GM08714 (cell line): Measurements from ENCODE around the gene ARHGAP26.
"Not testable (repeated sequence)": the region's sequence is repeated elsewhere in the genome, so short reads cannot be mapped to it uniquely, and the experiment has no call there.

Source experiments
- H3K4me3 ChIP-seq: fragments of 200-500 bp; sonication (Bioruptor generic); 2 replicates; pipeline ENCODE4 v1.5.1; 2014; ENCODE audit warnings: mild to moderate bottlenecking, low read length, inconsistent platforms
- ZNF274 ChIP-seq: IDR thresholded peaks from 2 replicates; pipeline ENCODE4 v1.6.1; 2012; ENCODE audit warnings: mild to moderate bottlenecking, low read depth, low read length

ARHGAP26 gene

DNA sequence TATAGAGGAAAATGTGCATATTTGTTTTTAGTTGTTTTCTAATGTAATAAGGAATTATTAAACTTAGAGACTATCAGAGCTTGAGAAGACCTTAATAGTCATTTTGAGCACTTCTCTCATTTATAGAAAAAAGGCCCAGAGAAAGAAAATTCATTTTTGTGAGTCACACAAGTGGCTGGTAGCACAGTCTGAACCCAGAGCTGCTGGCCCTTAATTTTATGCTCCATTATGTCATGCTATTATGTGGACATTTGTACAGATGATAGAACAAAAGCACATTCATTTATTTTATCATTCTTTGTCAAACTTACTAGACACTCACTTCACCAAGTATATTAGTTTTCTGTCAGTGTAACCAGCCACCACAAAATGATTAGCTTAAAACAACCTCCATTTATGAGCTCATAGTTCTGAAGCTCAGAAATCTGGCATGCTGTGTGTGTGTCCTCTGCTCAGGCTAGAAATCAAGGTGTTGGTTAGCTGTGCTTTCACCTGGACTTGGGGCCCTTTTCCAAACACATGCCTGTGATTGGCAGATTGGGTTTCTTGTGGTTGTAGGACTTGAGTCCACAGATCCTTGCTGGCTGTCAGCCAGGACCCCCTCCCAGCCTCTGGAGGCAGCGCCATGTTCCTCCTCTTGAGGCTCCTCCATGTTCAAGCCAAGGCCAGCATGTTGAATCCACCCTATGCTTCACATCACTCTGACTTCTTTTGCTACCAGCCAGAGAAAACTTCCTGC lies 188.9 kb downstream of the ARHGAP26 start:
- no peak for TF ChIP-seq ZNF274
- no peak overlapping the region for H3K4me3 ChIP-seq

GRCh38 chr5:142959683-142960657 lies 189.8 kb downstream of the ARHGAP26 start:
- H3K4me3 ChIP-seq: no peak overlapping the region
- TF ChIP-seq ZNF274: no peak

- no peak for TF ChIP-seq ZNF274
- no peak overlapping the region for H3K4me3 ChIP-seq
Observed at GRCh38 chr5:142961440-142962173, 191.4 kb downstream of the ARHGAP26 start.

DNA sequence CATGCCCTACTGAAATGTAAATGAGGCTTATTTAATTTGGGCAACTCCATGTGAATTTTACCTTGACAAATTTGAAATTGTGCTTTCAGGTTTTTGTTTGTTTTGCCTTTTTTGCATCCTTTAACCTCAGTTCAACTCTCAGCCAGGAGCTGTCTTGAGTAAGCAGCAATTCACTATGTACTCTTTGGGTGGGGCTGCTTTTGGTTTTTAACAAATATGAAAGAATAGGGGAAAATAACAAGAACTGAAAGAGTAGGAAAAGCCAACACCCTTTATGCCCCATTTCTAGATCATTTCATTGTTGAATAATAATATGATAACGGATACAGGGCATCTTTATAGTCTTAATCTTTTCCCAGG lies 192.0 kb downstream of the ARHGAP26 start:
- no peak overlapping the region for H3K4me3 ChIP-seq
- TF ChIP-seq ZNF274: no peak

DNA sequence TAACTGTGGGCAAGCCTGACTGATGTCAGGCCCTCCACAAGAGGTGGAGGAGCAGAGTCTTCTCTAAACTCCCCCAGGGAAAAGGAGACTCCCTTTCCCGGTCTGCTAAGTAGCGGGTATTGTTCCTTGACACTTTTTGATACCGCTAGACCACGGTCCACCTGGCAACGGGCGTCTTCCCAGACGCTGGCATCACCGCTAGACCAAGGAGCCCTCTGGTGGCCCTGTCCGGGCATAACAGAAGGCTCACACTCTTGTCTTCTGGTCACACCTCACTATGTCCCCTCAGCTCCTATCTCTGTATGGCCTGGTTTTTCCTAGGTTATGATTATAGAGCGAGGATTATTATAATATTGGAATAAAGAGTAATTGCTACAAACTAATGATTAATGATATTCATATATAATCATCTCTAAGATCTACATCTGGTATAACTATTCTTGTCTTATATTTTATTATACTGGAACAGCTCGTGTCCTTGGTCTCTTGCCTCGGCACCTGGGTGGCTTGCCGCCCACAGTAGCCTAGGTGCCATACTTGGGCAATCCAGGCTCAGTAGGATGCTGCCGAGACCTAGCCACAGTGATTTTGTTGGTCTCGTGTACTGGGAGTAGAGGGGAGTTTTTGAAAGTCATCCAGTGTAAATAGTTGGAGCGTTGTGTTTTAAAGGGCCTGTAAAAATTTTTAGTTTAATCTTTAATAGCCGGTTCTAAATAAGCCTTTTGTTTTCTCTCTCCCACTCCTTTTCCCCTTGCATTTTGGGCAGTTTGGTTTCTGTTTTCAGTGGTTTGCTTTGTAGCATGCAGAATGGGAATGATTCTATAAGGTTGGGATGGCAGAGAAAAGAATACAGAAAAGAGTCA lies 195.3 kb downstream of the ARHGAP26 start:
- not testable (repeated sequence) for H3K4me3 ChIP-seq

- H3K4me3 ChIP-seq: no peak overlapping the region
- TF ChIP-seq ZNF274: no peak
Observed at GRCh38 chr5:142966121-142966420, 195.9 kb downstream of the ARHGAP26 start.

- H3K4me3 ChIP-seq: no peak overlapping the region
- TF ChIP-seq ZNF274: no peak
Observed at GRCh38 chr5:142969186-142969585, 199.0 kb downstream of the ARHGAP26 start.

DNA sequence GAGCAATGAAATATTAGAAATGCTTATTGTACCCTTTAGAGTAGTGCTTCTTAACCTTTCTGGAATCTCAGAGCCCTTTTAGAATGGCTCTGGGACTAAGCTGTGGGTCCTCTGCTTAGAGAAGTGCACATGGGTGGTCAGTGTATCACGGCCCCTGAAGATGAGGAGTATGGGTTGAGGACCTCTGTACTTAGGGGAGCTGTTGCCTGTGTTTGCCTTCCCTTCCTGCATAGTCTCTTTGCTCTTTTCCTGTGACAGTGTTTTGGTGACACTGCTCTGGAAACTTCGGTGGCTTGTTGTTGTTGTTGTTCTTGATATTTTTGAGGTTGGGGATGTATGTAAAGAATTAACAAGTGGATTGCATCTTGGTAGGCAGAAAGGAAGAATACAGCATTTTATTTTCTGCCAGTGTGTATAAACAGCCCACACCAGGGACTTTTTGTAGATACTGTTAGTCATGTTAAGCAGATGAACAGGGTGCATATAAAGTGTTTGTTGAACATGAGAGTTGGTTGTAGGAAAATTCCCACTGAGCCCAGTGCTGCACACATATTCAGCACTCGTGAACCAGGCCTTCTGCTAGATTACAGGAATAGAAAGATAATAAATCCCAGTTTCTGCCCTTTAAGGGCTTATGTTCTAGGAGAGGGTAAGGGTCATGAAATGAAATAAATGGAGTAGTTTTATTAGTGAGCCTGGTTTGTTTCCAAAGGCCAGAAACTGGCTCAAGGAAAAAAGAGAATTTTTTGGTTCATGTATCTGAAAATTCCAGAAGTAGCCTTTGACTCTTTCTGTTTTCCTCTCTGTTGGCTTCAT lies 199.7 kb downstream of the ARHGAP26 start:
- H3K4me3 ChIP-seq: no peak overlapping the region
- no peak for TF ChIP-seq ZNF274

DNA sequence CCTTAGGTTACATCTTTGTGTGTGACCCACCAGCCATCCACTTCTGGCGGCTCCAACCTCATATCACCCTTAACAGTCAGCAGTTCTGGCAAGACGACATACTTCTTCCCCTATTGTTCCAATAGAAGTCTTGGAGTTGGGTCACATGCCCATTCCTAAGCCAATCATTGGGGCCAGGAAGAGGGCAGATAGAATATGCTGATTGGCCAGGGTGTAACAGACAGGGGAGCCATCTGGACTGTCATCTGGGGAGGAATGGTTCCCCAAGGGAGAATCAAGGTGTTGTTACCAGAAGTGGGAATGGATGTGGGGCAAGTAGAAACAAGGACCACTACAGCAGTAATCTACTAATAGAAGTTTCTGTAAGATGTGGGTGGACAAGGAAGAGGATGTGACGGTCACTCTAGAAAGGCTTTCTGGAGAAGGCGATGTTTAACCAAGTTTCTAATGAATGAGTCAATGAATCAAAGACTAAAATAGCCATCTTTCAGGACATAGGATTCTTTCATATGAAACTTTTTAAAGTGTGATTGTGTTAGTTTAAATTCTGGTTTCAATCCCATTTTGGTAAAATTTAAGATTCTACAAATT lies 200.4 kb downstream of the ARHGAP26 start:
- no peak for TF ChIP-seq ZNF274
- no peak overlapping the region for H3K4me3 ChIP-seq

- no peak for TF ChIP-seq ZNF274
- no peak overlapping the region for H3K4me3 ChIP-seq
Observed at GRCh38 chr5:142971303-142972013, 201.3 kb downstream of the ARHGAP26 start.

GRCh38 chr5:142972064-142972570 lies 201.9 kb downstream of the ARHGAP26 start:
- H3K4me3 ChIP-seq: no peak overlapping the region
- TF ChIP-seq ZNF274: no peak

DNA sequence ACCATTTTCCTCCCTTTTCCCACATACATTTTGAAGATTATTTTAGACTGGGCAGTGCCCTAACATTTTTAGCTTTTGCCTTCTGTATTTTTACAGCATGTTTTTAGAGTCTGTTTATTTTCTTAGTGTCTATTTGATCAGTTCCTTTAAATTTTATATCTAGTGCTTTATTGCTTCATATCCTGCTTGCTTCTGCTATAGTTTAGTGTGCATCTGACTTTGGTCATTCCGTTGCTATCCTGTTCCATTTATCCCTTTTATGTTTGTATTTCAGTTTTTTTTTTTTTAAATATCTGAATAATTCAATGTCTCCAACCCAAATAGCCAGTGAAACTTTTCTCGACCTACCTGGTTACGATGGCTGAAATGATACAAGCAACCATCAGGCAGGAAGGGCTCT lies 203.8 kb downstream of the ARHGAP26 start:
- H3K4me3 ChIP-seq: no peak overlapping the region
- no peak for TF ChIP-seq ZNF274
